ENCODE data around the gene FES. TPM values are rescaled to one million over a fixed set of nuclear protein-coding genes. Genes with fewer than 3 reads are reported as not detected.
"Not testable (repeated sequence)": the region's sequence is repeated elsewhere in the genome, so short reads cannot be mapped to it uniquely, and the experiment has no call there.

Gene FES
- polyA plus RNA-seq (2013, experiment 1 of 2; ENCODE audit: insufficient read length): 7.0 TPM
- polyA plus RNA-seq (2013, experiment 2 of 2; ENCODE audit: insufficient read length): 7.3 TPM

GRCh38 chr15:90883976-90884718, at the start of gene FES:
FES (plus strand) TSS chr15:90884504; CDS start chr15:90885046, 542 bp downstream.
- DNase-seq: peak; percentile 63

DNA sequence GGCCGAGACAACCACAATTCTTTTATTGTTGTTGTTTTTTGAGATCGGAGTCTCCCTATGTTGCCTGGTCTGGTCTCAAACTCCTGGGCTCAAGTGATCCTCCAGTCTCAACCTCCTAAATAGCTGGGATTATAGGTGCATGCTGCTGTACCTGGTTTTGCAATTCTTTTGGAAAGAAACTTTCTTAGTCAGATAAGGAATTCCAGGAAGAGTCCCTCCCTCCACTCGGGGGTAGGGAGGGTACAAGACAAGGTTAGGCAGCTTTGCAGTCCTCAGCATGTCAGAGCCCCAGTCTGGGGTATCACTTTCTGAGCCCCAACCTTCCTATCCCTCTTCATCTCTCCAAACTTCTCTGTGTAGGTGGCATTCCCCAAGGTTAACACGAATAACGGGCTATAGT, 49.7 kb upstream of the FES start:
- DNase-seq: no peak

DNA sequence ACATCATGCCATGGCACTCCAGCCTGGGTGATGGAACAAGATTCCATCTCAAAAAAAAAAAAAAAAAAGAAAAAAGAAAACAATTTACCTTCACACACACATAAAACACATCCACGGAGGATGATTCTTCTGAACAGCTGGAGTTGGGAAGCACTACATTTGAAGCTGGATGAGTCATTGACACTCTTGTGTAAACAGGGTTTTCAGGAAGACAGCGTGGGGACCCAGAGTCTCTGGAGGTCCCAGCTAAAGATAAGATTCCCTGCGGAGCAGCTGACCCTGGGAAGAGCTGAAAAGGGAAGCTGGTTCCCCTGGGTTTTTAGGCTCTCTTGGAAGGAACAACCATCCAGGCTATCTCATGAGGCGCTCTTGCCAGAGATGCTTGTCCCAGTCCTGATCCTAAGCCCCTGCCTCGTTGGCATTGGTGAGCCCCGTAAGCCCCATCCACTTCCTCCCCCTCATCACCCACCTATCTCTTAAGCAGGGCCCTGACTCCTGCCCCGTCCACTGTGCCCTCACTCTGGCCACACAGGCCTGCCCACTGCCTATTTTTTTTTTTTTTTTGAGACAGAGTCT, 47.9 kb upstream of the FES start:
- DNase-seq: peak; percentile 40

DNA sequence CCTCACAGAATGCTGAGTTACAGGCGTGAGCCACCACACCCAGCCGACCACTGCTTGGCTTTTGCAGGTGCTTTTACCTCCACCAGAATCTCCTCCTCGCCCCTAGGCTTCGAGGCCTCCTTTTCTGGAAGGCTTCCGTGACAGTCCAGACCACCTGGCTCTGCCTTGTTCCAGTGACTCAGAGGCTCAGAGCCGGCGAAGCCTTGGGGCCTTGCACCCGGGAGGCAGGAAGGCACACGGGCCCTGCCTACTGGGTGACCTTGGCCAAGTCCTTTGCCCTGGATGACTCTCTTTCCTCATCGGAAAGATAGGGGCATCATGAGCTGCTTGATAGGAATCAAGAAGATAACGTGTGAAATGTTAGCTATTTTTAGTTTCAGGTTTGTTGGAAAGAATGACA, 47.2 kb upstream of the FES start:
- no peak for DNase-seq

DNA sequence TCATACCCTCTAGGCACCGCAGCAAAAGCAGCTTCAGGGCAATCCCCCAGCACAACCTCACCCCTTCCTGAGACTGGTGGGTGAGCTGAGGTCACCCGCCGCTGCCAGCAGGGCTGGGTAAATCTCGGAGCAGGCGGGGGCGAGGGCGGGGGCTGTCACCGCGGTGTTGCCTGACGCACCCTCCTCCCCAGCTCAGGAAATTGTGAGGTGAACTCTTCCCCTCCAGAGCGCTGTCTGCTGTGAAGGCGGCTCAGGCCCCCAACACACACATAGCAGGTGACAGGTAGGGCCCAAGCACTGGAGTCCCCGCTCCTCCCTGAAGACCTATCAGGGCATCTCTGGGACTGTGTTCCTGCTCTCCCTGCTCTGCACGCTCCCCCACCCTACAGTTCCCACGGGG, 46.2 kb upstream of the FES start:
- DNase-seq: no peak

- no peak for DNase-seq
Observed at GRCh38 chr15:90838544-90838943, 45.8 kb upstream of the FES start.

DNA sequence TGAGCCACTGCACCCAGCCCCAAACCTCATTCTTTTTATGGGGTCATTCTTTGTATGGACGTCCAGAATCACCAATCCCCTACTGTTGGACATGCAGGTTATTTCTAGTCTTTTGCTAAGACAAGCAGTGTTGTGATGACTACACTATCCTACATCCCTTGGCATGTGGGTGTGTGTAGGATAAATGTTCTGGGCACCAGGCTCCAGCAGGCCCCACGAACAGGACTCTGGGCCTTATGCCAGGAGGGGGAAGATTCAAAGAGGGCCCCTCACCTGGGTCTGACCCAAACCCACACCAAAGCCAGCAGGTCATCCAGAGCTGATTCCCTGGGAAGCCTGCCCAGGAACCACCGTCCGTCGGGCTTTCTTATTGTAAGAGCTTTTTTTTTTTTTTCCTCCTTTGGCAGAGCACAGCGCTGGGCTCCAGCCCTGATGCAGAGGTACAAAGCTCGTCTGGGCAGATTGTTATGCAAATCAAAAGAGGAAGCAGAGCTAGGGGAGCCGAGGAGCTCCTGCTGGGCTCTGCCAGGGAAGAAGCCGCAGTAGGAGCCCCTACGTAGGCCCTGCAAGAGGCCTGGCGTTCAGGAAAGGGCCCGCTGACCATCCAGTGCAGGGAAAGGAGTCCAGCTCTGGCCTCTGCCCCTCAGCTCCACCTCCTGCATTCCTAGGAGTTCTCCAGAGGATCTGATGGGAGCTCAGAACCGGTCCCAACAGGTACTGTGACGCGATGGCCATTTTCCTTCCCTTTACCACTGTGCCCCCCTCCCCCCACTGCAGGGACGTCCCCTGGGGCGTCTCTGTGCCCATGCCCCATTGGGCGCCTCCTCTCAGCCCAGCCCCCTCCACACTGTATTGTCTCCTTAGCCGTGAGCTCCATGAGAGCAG, 44.9 kb upstream of the FES start:
- DNase-seq: peak; percentile 10

DNA sequence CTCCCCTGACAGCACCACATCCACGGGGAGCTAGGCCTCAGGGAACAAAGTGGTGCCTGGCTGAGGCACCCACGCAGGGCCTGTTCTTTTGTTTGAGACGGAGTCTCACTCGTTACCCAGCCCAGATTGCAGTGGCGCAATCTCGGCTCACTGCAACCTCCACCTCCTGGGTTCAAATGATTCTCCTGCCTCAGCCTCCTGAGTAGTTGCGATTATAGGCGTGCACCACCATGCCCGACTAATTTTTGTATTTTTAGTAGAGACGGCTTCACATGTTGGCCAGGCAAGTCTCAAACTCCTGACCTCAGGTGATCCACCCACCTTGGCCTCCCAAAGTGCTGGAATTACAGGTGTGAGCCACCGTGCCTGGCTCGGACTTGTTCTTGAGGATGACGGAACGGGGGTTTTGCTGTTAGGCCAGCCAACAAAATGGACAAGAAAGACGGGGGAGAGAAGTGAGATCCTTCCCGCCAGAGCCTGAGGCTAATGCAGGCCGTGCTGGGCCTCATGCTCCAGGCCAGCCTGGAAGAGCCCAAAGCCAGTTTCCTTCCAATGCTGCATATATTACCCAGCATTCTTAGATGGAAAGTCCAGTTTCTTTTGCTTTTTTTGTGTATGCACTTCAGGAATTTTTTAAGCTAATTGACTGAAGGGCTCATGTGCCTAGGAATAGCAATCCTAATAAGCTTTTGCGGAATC, 44.0 kb upstream of the FES start:
- DNase-seq: no peak

DNA sequence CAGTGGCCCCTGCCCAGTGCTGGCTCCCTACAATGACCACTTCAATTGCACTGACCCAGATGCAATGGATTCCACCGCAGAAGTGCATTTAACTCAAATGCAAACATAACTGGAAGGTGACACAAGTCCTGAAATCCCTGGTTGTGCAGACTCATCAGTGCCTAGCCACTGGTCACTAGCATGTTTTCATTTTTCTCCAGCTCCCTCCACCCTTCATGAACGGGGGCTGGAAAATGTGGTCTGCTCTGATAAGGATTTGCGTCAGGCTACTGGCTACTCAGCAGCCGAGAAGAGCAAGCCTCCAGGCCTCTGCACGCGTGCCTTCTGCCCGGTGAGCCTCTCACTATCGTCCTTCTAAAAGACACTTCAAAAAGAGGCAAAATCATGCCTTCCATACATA, 43.4 kb upstream of the FES start:
- no peak for DNase-seq

- no peak for DNase-seq
Observed at GRCh38 chr15:90844696-90845095, 39.6 kb upstream of the FES start.

DNA sequence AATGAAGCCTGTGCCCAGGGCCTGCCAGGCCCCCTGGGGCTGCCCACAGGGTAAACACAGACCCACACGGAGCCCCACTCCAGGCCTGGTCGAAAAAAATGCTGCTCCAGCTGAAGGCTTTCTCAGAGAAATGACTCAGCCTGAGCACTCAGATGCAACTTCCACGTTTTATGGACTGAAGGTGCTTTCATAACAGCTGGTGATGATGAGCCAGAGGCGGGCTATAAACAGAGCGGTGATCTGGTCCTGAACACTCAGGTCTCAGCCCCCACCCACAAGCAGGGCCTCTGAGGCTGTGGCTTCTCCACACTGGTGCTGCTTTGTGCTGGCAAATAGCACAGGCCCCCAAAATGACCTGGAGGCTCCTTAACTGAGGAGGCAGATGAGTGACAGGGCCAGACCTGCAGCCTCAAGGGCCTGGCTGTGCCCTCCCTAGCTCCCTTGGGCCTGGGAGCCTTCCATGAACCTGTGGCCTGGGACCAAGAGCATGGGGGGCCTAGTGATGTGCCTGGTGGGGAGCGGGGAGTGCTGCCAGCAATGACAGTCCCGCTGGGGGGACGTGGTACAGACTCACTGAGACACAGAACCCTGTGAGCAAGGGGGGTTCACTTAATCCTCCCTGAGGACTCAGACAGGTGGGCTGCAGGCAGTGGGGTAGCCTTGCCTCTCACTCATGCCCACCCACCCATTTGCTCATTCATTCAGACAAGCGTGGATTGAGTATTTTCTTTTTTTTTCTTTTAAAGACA, 38.9 kb upstream of the FES start:
- DNase-seq: peak; percentile 83

GRCh38 chr15:90849424-90849823, 34.9 kb upstream of the FES start:
- not testable (repeated sequence) for DNase-seq

DNA sequence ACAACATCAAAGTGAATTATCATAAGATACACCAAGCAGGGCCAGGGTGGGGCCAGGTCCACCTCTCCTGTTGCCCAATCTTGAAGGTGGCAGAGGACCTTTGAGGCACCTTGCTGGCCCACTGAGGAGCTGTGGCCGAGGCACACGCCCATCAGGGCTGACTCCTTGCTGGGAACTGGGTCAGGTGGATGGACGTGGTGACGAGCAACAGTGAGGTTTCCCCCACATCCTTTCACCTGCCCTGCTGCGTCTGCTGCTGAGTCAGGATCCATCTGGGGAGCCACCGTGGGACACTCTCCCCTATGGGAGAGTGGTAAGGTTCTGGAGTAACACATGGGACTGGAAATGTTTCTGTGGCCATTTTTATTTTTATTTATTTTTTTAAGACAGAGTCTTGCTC, 33.2 kb upstream of the FES start:
- no peak for DNase-seq

DNA sequence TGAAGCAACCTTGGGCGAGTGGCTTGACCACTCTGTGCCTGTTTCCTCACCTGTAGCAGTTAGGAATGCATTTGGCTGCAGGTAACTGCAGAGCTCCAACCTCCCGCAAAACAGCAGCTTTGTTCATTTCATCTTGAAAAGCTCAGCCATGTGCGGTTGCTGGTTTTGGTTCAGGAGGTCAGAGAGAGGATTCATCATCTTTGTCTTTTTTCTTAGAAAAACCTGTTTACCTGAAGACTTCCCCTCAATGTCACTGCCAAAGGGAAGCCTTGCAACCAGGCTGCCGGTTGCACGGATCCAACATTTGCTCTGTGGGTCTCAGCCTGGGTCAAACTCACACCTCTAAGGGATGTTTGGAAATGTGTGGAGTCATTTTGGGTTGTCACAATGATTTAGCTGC, 32.4 kb upstream of the FES start:
- no peak for DNase-seq

GRCh38 chr15:90855139-90855538, 29.2 kb upstream of the FES start:
- DNase-seq: no peak

DNA sequence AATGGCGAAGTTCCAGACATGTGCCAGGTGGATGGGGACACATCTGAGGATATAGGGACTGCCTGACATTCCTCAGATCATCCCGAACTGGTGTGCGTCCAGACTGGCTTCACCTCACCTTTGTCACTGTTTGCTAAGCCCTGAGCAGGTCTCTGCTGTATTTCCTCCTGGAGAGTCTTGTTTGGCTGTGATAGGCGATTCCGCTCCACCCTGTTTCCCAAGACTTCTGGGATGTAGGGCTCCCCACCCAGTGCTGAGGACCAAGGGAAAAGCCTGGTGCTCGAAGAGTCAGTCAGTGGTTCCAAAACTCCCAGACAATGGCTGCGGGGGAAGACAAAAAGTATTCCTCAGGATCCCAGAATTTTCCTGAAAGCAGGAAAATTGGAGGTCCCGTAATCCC, 27.0 kb upstream of the FES start:
- no peak for DNase-seq

DNA sequence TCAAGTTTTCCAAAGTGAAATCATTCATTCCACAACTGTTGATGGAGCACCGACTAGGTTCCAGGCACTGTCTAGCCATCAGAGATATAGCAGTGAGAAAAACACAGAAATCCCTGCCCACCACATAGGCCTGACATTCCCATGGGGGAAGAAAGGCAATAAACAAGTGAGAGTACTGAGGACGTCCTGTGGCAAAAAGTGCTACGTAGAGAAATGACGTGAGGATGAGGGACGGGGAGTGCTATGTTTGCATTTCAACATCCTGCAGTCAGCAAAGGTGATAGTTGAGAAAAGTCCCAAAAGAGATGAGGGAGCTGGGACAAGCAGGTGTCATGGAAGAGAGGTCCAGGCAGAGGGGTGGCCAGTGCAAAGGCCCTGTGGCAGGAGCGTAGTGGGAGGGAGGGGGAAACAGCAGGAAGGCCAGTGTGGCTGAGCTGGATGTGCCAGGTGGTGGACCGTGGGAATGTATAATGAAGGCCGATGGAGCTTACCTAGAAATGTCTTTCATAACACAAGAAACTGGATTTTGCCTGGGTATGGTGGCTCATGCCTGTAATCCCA, 26.3 kb upstream of the FES start:
- no peak for DNase-seq

DNA sequence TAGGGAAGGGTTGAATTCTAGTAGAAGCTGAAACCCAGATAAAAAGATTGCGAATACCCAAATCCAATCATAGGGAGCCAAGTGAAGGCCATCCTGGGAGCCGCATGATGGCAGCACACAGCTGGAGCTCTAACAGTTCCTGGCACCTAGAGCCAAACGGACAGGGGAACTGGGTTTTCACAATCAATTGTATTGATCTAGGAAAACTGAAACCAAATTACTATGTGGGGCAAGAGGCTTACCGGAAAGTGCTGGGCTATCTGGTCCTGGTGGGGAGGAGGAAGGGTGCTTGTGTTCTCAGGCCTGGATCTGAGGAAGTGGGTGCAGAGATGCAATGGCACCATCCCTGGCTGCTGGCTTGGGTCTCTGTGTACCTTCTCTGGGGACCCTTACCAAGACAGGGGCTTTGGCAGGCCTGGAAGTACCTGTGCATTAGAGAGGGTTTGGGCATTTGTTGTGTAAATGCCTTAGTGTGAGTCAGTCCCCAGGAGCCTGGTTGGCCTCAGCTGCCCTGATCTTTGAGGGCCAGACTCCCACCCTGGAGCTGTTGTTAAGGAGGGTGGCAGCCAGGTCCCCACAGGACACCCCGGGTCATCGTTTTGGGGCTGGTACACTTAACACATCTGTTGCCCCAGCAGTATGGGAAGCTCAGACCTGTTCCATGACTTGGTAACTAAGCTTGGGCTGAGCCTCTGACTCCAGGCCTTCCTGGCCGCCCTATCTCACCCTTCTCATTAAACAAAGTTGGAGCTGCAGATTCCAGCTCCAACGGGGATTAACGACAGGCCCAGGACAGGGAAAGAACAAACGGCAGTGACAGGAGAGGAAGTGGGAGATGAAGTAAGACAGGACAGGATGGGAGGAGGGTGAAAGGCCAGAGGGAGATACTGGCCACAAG, 24.8 kb upstream of the FES start:
- no peak for DNase-seq

GRCh38 chr15:90860450-90860849, 23.9 kb upstream of the FES start:
- DNase-seq: no peak

- DNase-seq: no peak
Observed at GRCh38 chr15:90860942-90861675, 23.2 kb upstream of the FES start.
